ENCODE measurements around the gene LRP11.
A peak's percentile ranks its signal among the peaks of the same experiment; 100 is the strongest.
"Not testable (repeated sequence)": the region's sequence is repeated elsewhere in the genome, so short reads cannot be mapped to it uniquely, and the experiment has no call there.

The LRP11 gene

GRCh38 chr6:149845549-149845948 is 18.6 kb downstream of the LRP11 start:
- no peaks in the 10 kb centered on the region; the same call in 1 of the 2 replicates for H3K27me3 ChIP-seq (replicated peaks; ENCODE audit: control insufficient read depth, insufficient read depth, low read length)
- H3K4me3 ChIP-seq (replicated peaks; ENCODE audit: low read depth, low read length) = no peak overlapping the region
- no peaks in the 10 kb centered on the region for H3K36me3 ChIP-seq (ENCODE audit: control insufficient read depth, insufficient read depth, low read length)
- no peak for DNase-seq (ENCODE audit: extremely low read depth, insufficient read length)
- TF ChIP-seq CTCF (IDR thresholded peaks at IDR 0.05; ENCODE audit: insufficient read depth, low read length, poor library complexity, severe bottlenecking) = no peak

GRCh38 chr6:149844480-149844879 is 19.7 kb downstream of the LRP11 start:
- TF ChIP-seq CTCF (IDR thresholded peaks at IDR 0.05; ENCODE audit: insufficient read depth, low read length, poor library complexity, severe bottlenecking) = no peak
- DNase-seq (ENCODE audit: extremely low read depth, insufficient read length) = no peak
- no peaks in the 10 kb centered on the region; the same call in 1 of the 2 replicates for H3K27me3 ChIP-seq (replicated peaks; ENCODE audit: control insufficient read depth, insufficient read depth, low read length)
- H3K36me3 ChIP-seq (ENCODE audit: control insufficient read depth, insufficient read depth, low read length) = no peaks in the 10 kb centered on the region
- H3K4me3 ChIP-seq (replicated peaks; ENCODE audit: low read depth, low read length) = no peak overlapping the region

DNA sequence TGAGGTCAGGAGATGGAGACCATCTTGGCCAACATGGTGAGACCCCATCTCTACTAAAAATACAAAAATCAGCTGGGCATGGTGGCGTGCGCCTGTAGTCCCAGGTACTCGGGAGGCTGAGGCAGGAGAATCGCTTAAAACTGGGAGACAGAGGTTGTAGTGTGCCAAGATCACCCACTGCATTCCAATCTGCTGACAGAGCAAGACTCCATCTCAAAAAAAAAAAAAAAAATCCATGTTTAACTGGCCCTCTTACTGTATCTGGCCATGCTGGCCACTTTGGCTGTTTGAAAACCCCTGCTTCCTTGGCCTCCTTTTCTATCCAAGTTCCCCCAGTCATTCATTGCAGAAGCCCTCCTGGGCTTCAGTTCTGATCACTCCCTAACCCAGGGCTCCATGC is 20.1 kb downstream of the LRP11 start:
- H3K36me3 ChIP-seq (ENCODE audit: control insufficient read depth, insufficient read depth, low read length); H3K4me3 ChIP-seq (replicated peaks; ENCODE audit: low read depth, low read length); DNase-seq (ENCODE audit: extremely low read depth, insufficient read length); H3K27me3 ChIP-seq (replicated peaks; ENCODE audit: control insufficient read depth, insufficient read depth, low read length): not testable (repeated sequence)

DNA sequence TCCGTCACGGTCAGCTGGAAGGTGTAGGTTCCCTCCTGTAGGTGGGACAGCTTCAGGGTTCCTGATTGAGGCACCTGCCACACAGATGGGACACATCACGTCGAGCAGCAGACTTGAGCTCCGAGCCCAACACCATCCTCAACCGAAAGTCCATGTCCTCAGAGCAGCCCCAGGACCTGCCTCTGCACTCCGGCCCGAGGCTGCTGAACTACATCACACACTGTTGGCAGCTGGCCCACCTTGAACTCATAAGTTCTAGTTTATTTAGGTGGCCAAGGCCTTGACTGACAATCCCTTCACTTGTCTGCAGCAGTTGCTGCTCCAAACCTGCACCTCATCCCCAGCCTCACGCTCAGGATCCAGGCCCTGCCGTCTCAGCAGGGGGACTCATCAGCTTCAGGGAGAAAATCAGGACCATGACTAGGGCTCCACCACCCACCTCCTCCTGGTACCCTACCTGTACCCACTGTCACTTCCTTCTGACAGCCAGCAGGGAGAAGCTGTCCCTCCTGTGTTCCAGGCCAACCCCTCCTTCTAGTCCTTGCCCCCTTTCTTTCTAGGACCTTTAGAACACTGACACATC is 21.0 kb downstream of the LRP11 start:
- H3K36me3 ChIP-seq (ENCODE audit: control insufficient read depth, insufficient read depth, low read length) = no peaks in the 10 kb centered on the region
- no peaks in the 10 kb centered on the region; the same call in 1 of the 2 replicates for H3K27me3 ChIP-seq (replicated peaks; ENCODE audit: control insufficient read depth, insufficient read depth, low read length)
- DNase-seq (ENCODE audit: extremely low read depth, insufficient read length) = no peak
- TF ChIP-seq CTCF (IDR thresholded peaks at IDR 0.05; ENCODE audit: insufficient read depth, low read length, poor library complexity, severe bottlenecking) = no peak
- no peak overlapping the region for H3K4me3 ChIP-seq (replicated peaks; ENCODE audit: low read depth, low read length)

DNA sequence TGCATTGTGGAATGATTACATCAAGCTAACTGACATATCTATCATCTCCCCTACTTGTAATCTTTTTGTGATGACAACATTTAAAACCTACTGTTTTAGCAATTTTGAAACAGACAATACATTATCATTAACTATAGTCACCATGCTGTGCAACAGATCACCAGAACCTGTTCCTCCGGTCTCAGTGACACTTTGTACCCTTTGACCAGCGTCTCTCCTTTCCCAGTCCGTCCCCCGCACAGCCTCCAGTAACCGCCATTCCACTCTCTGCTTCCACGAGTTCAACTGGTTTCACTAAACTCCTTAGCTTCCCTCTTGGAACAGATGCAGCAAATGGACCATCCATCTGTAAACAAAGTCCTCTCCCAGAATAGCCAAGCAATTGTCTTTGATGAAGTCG is 21.8 kb downstream of the LRP11 start:
- H3K27me3 ChIP-seq (replicated peaks; ENCODE audit: control insufficient read depth, insufficient read depth, low read length) = no peaks in the 10 kb centered on the region; the same call in 1 of the 2 replicates
- no peak for TF ChIP-seq CTCF (IDR thresholded peaks at IDR 0.05; ENCODE audit: insufficient read depth, low read length, poor library complexity, severe bottlenecking)
- H3K4me3 ChIP-seq (replicated peaks; ENCODE audit: low read depth, low read length) = no peak overlapping the region
- no peaks in the 10 kb centered on the region for H3K36me3 ChIP-seq (ENCODE audit: control insufficient read depth, insufficient read depth, low read length)
- no peak for DNase-seq (ENCODE audit: extremely low read depth, insufficient read length)

DNA sequence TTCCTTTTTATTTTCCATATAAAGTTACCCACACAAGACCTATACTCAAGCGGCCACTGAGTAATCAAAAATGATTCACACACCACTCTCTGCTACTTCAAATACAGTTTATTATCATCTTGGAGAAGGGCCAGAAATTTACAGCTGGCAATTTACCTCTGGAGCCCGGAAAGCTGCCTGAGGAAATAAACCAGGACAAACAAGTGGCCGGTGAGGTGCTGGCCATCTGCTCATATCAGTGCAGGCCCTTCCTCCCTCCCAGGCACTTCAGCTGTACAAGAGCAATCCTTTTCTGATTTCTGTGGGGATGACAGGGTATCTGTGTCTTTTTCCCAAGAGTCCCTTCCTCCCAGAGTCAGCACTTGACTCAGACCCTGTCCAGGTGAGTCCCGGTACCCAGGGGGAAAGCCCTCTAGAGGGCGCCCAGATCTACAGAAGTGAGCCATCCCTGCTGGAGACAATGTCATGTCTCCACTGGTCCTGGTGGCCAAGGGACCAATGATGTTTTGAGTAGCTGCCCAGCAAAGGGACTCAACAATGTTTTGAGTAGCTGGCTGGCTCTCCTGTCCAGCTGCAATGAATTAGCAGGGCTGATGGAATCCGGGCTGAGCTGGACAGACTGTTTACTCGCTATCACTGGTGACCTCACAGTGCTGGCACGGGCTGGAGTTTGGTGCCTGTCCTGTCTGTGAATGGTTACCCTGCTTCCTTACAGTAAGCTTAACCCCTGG is 23.6 kb downstream of the LRP11 start:
- no peaks in the 10 kb centered on the region for H3K36me3 ChIP-seq (ENCODE audit: control insufficient read depth, insufficient read depth, low read length)
- DNase-seq (ENCODE audit: extremely low read depth, insufficient read length) = no peak
- H3K4me3 ChIP-seq (replicated peaks; ENCODE audit: low read depth, low read length) = no peak overlapping the region
- TF ChIP-seq CTCF (IDR thresholded peaks at IDR 0.05; ENCODE audit: insufficient read depth, low read length, poor library complexity, severe bottlenecking) = peak; percentile 89
- H3K27me3 ChIP-seq (replicated peaks; ENCODE audit: control insufficient read depth, insufficient read depth, low read length) = peaks cover 1% of the 10 kb centered on the region; the same call in 1 of the 2 replicates

All from GM06990 (cell line).